Measurements from ENCODE around the gene CREG1. TPM values are rescaled to one million over a fixed set of nuclear protein-coding genes. Genes with fewer than 3 reads are reported as not detected.

CREG1 gene
- total RNA-seq, 1 donor from 2014 or later: 80.8 TPM

GRCh38 chr1:167515461-167515860 is 38.1 kb downstream of the CREG1 start:
- DNase-seq (ENCODE audit: low spot score) (no peak), ATAC-seq (no peak)
- intact Hi-C loops (cut with DNase I): no loop called here

GRCh38 chr1:167514288-167514687 is 39.3 kb downstream of the CREG1 start:
- DNase-seq (ENCODE audit: low spot score) (no peak), ATAC-seq (no peak)
- intact Hi-C loops (cut with DNase I): no loop called here

GRCh38 chr1:167512046-167512654 is 41.4 kb downstream of the CREG1 start:
- DNase-seq (ENCODE audit: low spot score): no peak
- intact Hi-C loops (cut with DNase I): no loop called here
- no peak for ATAC-seq

GRCh38 chr1:167511374-167511986 is 42.1 kb downstream of the CREG1 start:
- intact Hi-C loops (cut with DNase I): no loop called here

GRCh38 chr1:167510881-167511280 is 42.7 kb downstream of the CREG1 start:
- intact Hi-C loops (cut with DNase I): no loop called here
- no peak for ATAC-seq
- DNase-seq (ENCODE audit: low spot score): no peak

More at GRCh38 chr1:167511374-167511986, 42.1 kb downstream of the CREG1 start:
- ATAC-seq: no peak
- DNase-seq (ENCODE audit: low spot score): no peak

- ATAC-seq (no peak), DNase-seq (ENCODE audit: low spot score) (no peak)
- intact Hi-C loops (cut with DNase I): no loop called here
Observed at GRCh38 chr1:167510244-167510643, 43.3 kb downstream of the CREG1 start.

GRCh38 chr1:167509587-167509986 is 44.0 kb downstream of the CREG1 start:
- no peak for ATAC-seq
- intact Hi-C loops (cut with DNase I): no loop called here
- no peak for DNase-seq (ENCODE audit: low spot score)

- DNase-seq (ENCODE audit: low spot score) (no peak), ATAC-seq (no peak)
- intact Hi-C loops (cut with DNase I): no loop called here
Observed at GRCh38 chr1:167507719-167508118, 45.8 kb downstream of the CREG1 start.

- intact Hi-C loops (cut with DNase I): no loop called here
- DNase-seq (ENCODE audit: low spot score) (no peak), ATAC-seq (no peak)
Observed at GRCh38 chr1:167504467-167504827, 49.1 kb downstream of the CREG1 start.

GRCh38 chr1:167503626-167504466 is 49.7 kb downstream of the CREG1 start:
- intact Hi-C loops (cut with DNase I): no loop called here
- ATAC-seq: no peak

GRCh38 chr1:167502719-167503462 is 50.7 kb downstream of the CREG1 start:
- DNase-seq (ENCODE audit: low spot score) (no peak), ATAC-seq (no peak)
- intact Hi-C loops (cut with DNase I): no loop called here

More at GRCh38 chr1:167503626-167504466, 49.7 kb downstream of the CREG1 start:
- DNase-seq (ENCODE audit: low spot score): no peak

GRCh38 chr1:167502192-167502551 is 51.4 kb downstream of the CREG1 start:
- no peak for ATAC-seq
- DNase-seq (ENCODE audit: low spot score): no peak
- intact Hi-C loops (cut with DNase I): no loop called here

GRCh38 chr1:167501515-167502191 is 51.9 kb downstream of the CREG1 start:
- DNase-seq (ENCODE audit: low spot score): no peak
- no peak for ATAC-seq
- intact Hi-C loops (cut with DNase I): no loop called here

GRCh38 chr1:167500283-167500860 is 53.2 kb downstream of the CREG1 start:
- ATAC-seq: no peak
- intact Hi-C loops (cut with DNase I): no loop called here

GRCh38 chr1:167499664-167500101 is 53.9 kb downstream of the CREG1 start:
- intact Hi-C loops (cut with DNase I): no loop called here
- ATAC-seq: no peak
- DNase-seq (ENCODE audit: low spot score): no peak

More at GRCh38 chr1:167500283-167500860, 53.2 kb downstream of the CREG1 start:
- DNase-seq (ENCODE audit: low spot score): no peak

GRCh38 chr1:167499106-167499505 is 54.5 kb downstream of the CREG1 start:
- intact Hi-C loops (cut with DNase I): no loop called here
- no peak for ATAC-seq
- DNase-seq (ENCODE audit: low spot score): no peak

- ATAC-seq (no peak), DNase-seq (ENCODE audit: low spot score) (no peak)
- intact Hi-C loops (cut with DNase I): no loop called here
Observed at GRCh38 chr1:167496797-167497619, 56.6 kb downstream of the CREG1 start.

GRCh38 chr1:167493372-167493771 is 60.2 kb downstream of the CREG1 start:
- intact Hi-C loops (cut with DNase I): no loop called here
- ATAC-seq: no peak
- DNase-seq (ENCODE audit: low spot score): no peak

All from sciatic nerve (tissue), 2 donors.